ENCODE results near the gene EPHB3. TPM values are rescaled to one million over a fixed set of nuclear protein-coding genes. Genes with fewer than 3 reads are reported as not detected.

EPHB3 gene
- 6.9 TPM for polyA plus RNA-seq (2013, experiment 1 of 2)
- polyA plus RNA-seq (2013, experiment 2 of 2): 7.9 TPM

GRCh38 chr3:184561061-184561912, at the start of gene EPHB3:
TSS of gene EPHB3 (plus strand) at chr3:184561785. CDS start at chr3:184562236, 451 bp downstream.
- H3K9ac ChIP-seq (ENCODE audit: low read depth, low read length): no peak within 1 kb of the TSS
- WGBS: 3% methylated on average over 62 of the region's 62 CpGs
- H3K27me3 ChIP-seq (ENCODE audit: insufficient read depth, low read length): peaks cover 87% of the 10 kb centered on the region
- peak within 1 kb of the TSS; percentile 50 for H3K4me3 ChIP-seq (ENCODE audit: low read length)
- peaks cover 43% of the 10 kb centered on the region for H3K4me1 ChIP-seq (ENCODE audit: insufficient read depth, low read length)
- no peaks in the 10 kb centered on the region for H3K36me3 ChIP-seq (ENCODE audit: insufficient read depth, low read length)
- no peaks in the 10 kb centered on the region for H3K9me3 ChIP-seq (ENCODE audit: insufficient read depth, low read depth, low read length)
- H3K27ac ChIP-seq (ENCODE audit: low read depth, low read length): no peak within 1 kb of the TSS

DNA sequence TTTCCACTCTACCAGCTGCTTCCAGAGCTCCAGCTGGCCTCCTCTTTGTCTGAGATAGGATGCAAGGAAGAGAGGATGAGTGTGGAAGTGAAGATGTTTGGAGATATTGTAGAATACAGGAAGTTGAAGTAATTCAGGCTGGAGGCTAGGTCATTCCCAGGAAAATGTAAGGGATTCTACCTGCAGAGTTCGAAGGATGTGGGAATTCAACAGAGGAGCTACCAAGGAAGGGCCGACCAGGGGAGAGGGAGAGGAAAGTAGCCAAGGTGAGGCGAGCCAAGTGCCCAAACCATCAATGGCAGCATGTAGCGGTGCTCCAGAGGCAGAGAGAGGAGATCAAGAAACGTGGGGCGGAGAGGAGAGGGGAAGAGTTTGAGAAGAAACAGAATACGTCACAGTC, 49.0 kb upstream of the EPHB3 start:
- Histone ChIP-seq H3K4me1 (ENCODE audit: insufficient read depth, low read length) (peaks cover 13% of the 10 kb centered on the region; the same call in 1 of the 2 replicates), H3K9ac (ENCODE audit: low read depth, low read length) (no peak overlapping the region), H3K9me3 (ENCODE audit: insufficient read depth, low read depth, low read length) (peaks cover 10% of the 10 kb centered on the region; the same call in 1 of the 2 replicates), H3K4me3 (ENCODE audit: low read length) (no peak overlapping the region), H3K36me3 (ENCODE audit: insufficient read depth, low read length) (no peaks in the 10 kb centered on the region), H3K27ac (ENCODE audit: low read depth, low read length) (no peak overlapping the region), H3K27me3 (ENCODE audit: insufficient read depth, low read length) (peaks cover 47% of the 10 kb centered on the region)
- 84% methylated on average over 6 of the region's 7 CpGs for WGBS

- Histone ChIP-seq H3K4me1 (ENCODE audit: insufficient read depth, low read length) (peaks cover 13% of the 10 kb centered on the region; the same call in 1 of the 2 replicates), H3K9me3 (ENCODE audit: insufficient read depth, low read depth, low read length) (peaks cover 10% of the 10 kb centered on the region; the same call in 1 of the 2 replicates), H3K27ac (ENCODE audit: low read depth, low read length) (no peak overlapping the region), H3K4me3 (ENCODE audit: low read length) (peak overlapping the region; percentile 50), H3K9ac (ENCODE audit: low read depth, low read length) (peak overlapping the region; percentile 39; the same call in 1 of the 2 replicates), H3K36me3 (ENCODE audit: insufficient read depth, low read length) (no peaks in the 10 kb centered on the region), H3K27me3 (ENCODE audit: insufficient read depth, low read length) (peaks cover 47% of the 10 kb centered on the region)
- 5% methylated on average over 69 of the region's 69 CpGs for WGBS
Measured at GRCh38 chr3:184513276-184514170, 48.1 kb upstream of the EPHB3 start.

- H3K27me3 ChIP-seq (ENCODE audit: insufficient read depth, low read length): peaks cover 47% of the 10 kb centered on the region
- peaks cover 10% of the 10 kb centered on the region; the same call in 1 of the 2 replicates for H3K9me3 ChIP-seq (ENCODE audit: insufficient read depth, low read depth, low read length)
- H3K9ac ChIP-seq (ENCODE audit: low read depth, low read length): 0 out of 2 replicates have a peak overlapping the region, but pooled peaks have one; percentile 4
- peak overlapping the region; percentile 50 for H3K4me3 ChIP-seq (ENCODE audit: low read length)
- H3K27ac ChIP-seq (ENCODE audit: low read depth, low read length): no peak overlapping the region
- no peaks in the 10 kb centered on the region for H3K36me3 ChIP-seq (ENCODE audit: insufficient read depth, low read length)
- 63% methylated on average over 10 of the region's 10 CpGs for WGBS
- H3K4me1 ChIP-seq (ENCODE audit: insufficient read depth, low read length): peaks cover 13% of the 10 kb centered on the region; the same call in 1 of the 2 replicates
Measured at GRCh38 chr3:184514171-184514490, 47.5 kb upstream of the EPHB3 start.

GRCh38 chr3:184523825-184524615, 37.6 kb upstream of the EPHB3 start:
- H3K9ac ChIP-seq (ENCODE audit: low read depth, low read length): no peak overlapping the region
- no peak overlapping the region for H3K27ac ChIP-seq (ENCODE audit: low read depth, low read length)
- H3K9me3 ChIP-seq (ENCODE audit: insufficient read depth, low read depth, low read length): no peaks in the 10 kb centered on the region
- peaks cover 17% of the 10 kb centered on the region; the same call in 1 of the 2 replicates for H3K27me3 ChIP-seq (ENCODE audit: insufficient read depth, low read length)
- H3K4me1 ChIP-seq (ENCODE audit: insufficient read depth, low read length): peaks cover 24% of the 10 kb centered on the region
- H3K36me3 ChIP-seq (ENCODE audit: insufficient read depth, low read length): no peaks in the 10 kb centered on the region
- WGBS: 53% methylated on average over 7 of the region's 7 CpGs
- H3K4me3 ChIP-seq (ENCODE audit: low read length): no peak overlapping the region

DNA sequence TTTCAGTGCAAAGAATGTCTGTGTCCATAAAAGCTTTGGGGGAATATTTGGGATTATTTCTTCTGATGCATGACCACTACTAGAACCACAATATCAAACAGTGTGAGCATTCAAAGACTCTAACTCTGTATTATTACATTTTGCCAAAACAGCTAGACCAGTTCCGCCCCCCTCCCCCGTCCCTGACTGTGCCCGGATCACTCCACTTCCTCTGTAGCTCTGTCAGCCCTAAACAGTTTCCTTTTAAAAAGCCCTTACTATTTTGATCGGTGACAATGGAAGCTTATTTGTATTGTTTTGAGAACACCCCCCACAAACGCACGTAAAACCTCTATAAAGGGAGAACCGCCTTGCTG, 36.6 kb upstream of the EPHB3 start:
- peak overlapping the region; percentile 63 for H3K9ac ChIP-seq (ENCODE audit: low read depth, low read length)
- peaks cover 17% of the 10 kb centered on the region; the same call in 1 of the 2 replicates for H3K27me3 ChIP-seq (ENCODE audit: insufficient read depth, low read length)
- no peaks in the 10 kb centered on the region for H3K9me3 ChIP-seq (ENCODE audit: insufficient read depth, low read depth, low read length)
- H3K27ac ChIP-seq (ENCODE audit: low read depth, low read length): peak overlapping the region; percentile 75; the same call in 1 of the 2 replicates
- peak overlapping the region; percentile 65 for H3K4me3 ChIP-seq (ENCODE audit: low read length)
- no peaks in the 10 kb centered on the region for H3K36me3 ChIP-seq (ENCODE audit: insufficient read depth, low read length)
- WGBS: 4% methylated on average over 7 of the region's 7 CpGs
- H3K4me1 ChIP-seq (ENCODE audit: insufficient read depth, low read length): peaks cover 21% of the 10 kb centered on the region

DNA sequence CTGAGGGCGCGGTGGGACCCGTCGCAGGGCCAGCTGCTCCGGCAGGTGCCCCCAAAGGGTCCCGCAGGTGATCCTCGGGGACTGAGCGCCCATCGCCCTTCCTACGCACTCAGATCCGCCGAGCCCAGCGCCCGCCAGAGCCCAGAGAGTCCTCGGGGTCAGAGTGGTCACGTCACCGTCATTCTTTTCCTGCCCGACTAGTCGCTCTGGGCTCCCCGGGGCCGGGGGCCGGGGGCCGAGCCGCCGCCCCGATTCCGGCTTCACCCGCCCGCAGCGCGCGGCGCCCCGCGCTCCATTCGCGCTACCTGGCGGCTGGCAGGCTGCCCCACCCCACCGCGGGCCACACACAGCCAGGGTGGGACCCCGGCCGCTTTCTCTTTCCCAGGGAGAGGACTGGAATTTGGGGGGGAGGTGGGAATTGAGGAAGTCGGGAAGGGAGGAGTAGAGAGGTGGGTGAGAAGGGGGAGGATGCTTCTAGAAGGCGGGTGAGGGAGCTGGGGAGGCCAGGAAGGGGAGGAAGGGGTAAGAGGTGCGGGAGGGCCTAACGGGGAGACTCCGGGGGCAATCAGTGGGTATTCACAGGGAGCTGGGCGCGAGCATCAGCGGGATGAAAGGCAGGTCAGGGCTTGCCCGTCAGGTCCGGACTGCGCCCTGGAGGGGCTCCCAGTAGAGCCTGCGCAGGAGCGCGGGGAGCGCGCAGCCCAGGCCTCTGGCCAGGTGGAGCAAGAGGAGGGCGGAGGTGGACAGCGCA, 36.1 kb upstream of the EPHB3 start:
- no peaks in the 10 kb centered on the region for H3K36me3 ChIP-seq (ENCODE audit: insufficient read depth, low read length)
- peaks cover 21% of the 10 kb centered on the region for H3K4me1 ChIP-seq (ENCODE audit: insufficient read depth, low read length)
- peak overlapping the region; percentile 63 for H3K9ac ChIP-seq (ENCODE audit: low read depth, low read length)
- peak overlapping the region; percentile 75; the same call in 1 of the 2 replicates for H3K27ac ChIP-seq (ENCODE audit: low read depth, low read length)
- no peaks in the 10 kb centered on the region for H3K9me3 ChIP-seq (ENCODE audit: insufficient read depth, low read depth, low read length)
- WGBS: under 1% methylated on average over 60 of the region's 60 CpGs
- peaks cover 17% of the 10 kb centered on the region; the same call in 1 of the 2 replicates for H3K27me3 ChIP-seq (ENCODE audit: insufficient read depth, low read length)
- peak overlapping the region; percentile 65 for H3K4me3 ChIP-seq (ENCODE audit: low read length)

DNA sequence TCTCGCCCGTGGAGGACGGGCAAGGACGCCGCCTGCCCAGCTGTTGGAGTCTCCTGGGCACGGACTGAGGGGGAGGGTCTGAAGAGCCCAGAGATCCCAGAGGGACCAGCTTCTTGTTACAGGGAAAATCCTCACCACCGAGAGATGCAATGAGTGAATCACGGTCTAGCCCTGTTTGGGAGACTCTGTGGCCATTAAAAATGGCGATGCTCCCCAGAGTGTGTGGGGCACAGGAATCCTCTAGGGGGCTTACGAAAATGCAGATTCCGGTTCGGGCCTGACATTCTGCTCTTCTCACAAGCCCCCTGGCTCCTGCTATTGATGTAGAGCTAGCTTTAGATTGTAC, 35.5 kb upstream of the EPHB3 start:
- Histone ChIP-seq H3K9me3 (ENCODE audit: insufficient read depth, low read depth, low read length) (no peaks in the 10 kb centered on the region), H3K4me1 (ENCODE audit: insufficient read depth, low read length) (peaks cover 21% of the 10 kb centered on the region), H3K27ac (ENCODE audit: low read depth, low read length) (peak overlapping the region; percentile 75; the same call in 1 of the 2 replicates), H3K36me3 (ENCODE audit: insufficient read depth, low read length) (no peaks in the 10 kb centered on the region), H3K4me3 (ENCODE audit: low read length) (peak overlapping the region; percentile 65), H3K27me3 (ENCODE audit: insufficient read depth, low read length) (peaks cover 17% of the 10 kb centered on the region; the same call in 1 of the 2 replicates), H3K9ac (ENCODE audit: low read depth, low read length) (peak overlapping the region; percentile 63)
- WGBS: 2% methylated on average over 12 of the region's 12 CpGs

DNA sequence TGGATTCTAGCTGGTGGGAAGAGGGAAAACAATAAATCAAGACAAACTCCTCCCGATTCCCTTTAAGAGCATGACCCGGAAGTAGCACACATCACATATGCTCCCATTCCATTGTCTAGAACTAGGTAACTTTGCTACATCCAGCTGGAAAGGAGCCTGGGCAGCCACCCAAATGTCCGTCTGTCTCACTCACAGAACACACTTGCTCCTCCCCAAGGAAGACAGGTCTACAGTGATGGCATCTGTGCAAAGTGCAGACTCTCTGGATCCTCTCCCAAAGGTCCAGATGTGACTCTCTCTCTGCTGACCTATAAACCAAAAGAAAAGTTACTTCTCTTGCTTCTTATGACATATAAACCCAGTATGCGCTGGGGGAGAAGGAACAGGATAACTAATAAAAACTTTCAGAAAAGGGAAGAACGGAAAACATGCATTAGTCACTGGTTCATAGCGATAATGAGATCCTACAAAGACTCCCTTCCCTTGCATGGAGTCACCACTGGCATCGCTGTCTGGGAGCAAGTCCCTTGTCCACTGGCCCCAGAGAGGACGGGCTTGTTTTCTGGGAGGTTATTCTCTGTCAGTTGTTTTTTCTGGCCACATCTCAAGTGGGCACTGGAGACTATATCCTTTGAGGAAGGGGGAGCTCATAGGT, 29.8 kb upstream of the EPHB3 start:
- Histone ChIP-seq H3K36me3 (ENCODE audit: insufficient read depth, low read length) (no peaks in the 10 kb centered on the region), H3K4me1 (ENCODE audit: insufficient read depth, low read length) (no peaks in the 10 kb centered on the region), H3K9ac (ENCODE audit: low read depth, low read length) (no peak overlapping the region), H3K9me3 (ENCODE audit: insufficient read depth, low read depth, low read length) (no peaks in the 10 kb centered on the region), H3K27ac (ENCODE audit: low read depth, low read length) (no peak overlapping the region), H3K4me3 (ENCODE audit: low read length) (no peak overlapping the region), H3K27me3 (ENCODE audit: insufficient read depth, low read length) (peaks cover under 1% of the 10 kb centered on the region; the same call in 1 of the 2 replicates)
- 82% methylated on average over 8 of the region's 8 CpGs for WGBS

All from HUES64 (cell line).